Natural killer cell (primary cell): ENCODE results near the gene GRIK5. TPM values are rescaled to one million over a fixed set of nuclear protein-coding genes. Genes with fewer than 3 reads are reported as not detected.

Source experiments
- ATAC-seq, 3 donors: fragments of 150-1000 bp in 2 of 3; fragments of 200-7000 bp in 1 of 3; cut with Tn5 transposase; 1 replicate in 1 of 3; 2 replicates in 2 of 3; pipeline ENCODE4 v1.10.0; 2021; ENCODE audit warnings: mild to moderate bottlenecking in 2 of 3, moderate library complexity in 2 of 3
- DNase-seq, 2 donors: peaks; one replicate each; pipeline versions ENCODE4 v3.0.0 to v3.0.0-alpha.2; 2013 to 2021; ENCODE audit warnings: mixed read lengths in 1 of 2
- H3K27ac ChIP-seq: one replicate; pipeline ENCODE4 v1.5.1; 2013; ENCODE audit warnings: mild to moderate bottlenecking, low read length
- H3K27me3 ChIP-seq: one replicate; pipeline ENCODE4 v1.6.1; 2013; ENCODE audit warnings: low read length; ENCODE audit not compliant: control insufficient read depth, insufficient read depth
- H3K36me3 ChIP-seq: one replicate; pipeline ENCODE4 v1.6.1; 2013; ENCODE audit warnings: low read length; ENCODE audit not compliant: control insufficient read depth, insufficient read depth
- H3K4me1 ChIP-seq: one replicate; pipeline ENCODE4 v1.6.1; 2013; ENCODE audit warnings: low read length; ENCODE audit not compliant: control insufficient read depth, insufficient read depth
- H3K4me3 ChIP-seq: one replicate; pipeline ENCODE4 v1.5.1; 2013; ENCODE audit warnings: low read length
- H3K9me3 ChIP-seq: one replicate; pipeline ENCODE4 v1.6.1; 2013; ENCODE audit warnings: low read length; ENCODE audit not compliant: control insufficient read depth, insufficient read depth
- H3K27ac Mint-ChIP-seq, 2 donors: one replicate each; pipeline ENCODE4 v1.8.0; 2022; ENCODE audit warnings: mild to moderate bottlenecking in 2 of 2, mixed read lengths in 2 of 2, moderate library complexity in 1 of 2
- H3K27me3 Mint-ChIP-seq, 2 donors: one replicate each; pipeline ENCODE4 v1.8.0; 2022; ENCODE audit warnings: low read depth in 2 of 2, mixed read lengths in 2 of 2
- H3K36me3 Mint-ChIP-seq: one replicate; pipeline ENCODE4 v1.8.0; 2022; ENCODE audit warnings: mixed read lengths
- H3K4me1 Mint-ChIP-seq, 2 donors: one replicate each; pipeline ENCODE4 v1.8.0; 2022; ENCODE audit warnings: mixed read lengths in 2 of 2
- H3K4me3 Mint-ChIP-seq: one replicate; pipeline ENCODE4 v1.8.0; 2022; ENCODE audit warnings: mild to moderate bottlenecking, moderate library complexity, mixed read lengths
- H3K9me3 Mint-ChIP-seq, 2 donors: one replicate each; pipeline ENCODE4 v1.8.0; 2022; ENCODE audit warnings: mixed read lengths in 2 of 2
- CTCF ChIP-seq: fragments of 200-600 bp; IDR thresholded peaks from one replicate; pipeline ENCODE4 v1.8.0; 2022; ENCODE audit warnings: antibody characterized with exemption
- whole genome bisulfite sequencing: methylation state at CpG from one replicate; pipeline ENCODE4 v1.1.7; 2013; ENCODE audit warnings: missing lambda C conversion rate; ENCODE audit not compliant: insufficient coverage; 5-methylcytosine and 5-hydroxymethylcytosine counted together
- intact Hi-C: fragments of 100-400 bp; cut with micrococcal nuclease; formaldehyde crosslinking; loops from one replicate; pipeline ENCODE4 v1.14.2; 2022
- total RNA-seq, 4 donors: library from RNA; stranded (reverse); fragments of 120-200 nt in 1 of 4; gene quantifications; one replicate each; pipeline versions ENCODE4 v1.2.3 to v1.2.4, GENCODE V29; 2013 to 2022

The GRIK5 gene
- total RNA-seq, 3 donors from 2014 or later (not counting 1 experiment from before 2014, with no cell fraction given): 0.31 to 2.1 TPM; not detected in 1

- Histone ChIP-seq H3K27ac (no peak overlapping the region), H3K9me3 (no peaks in the 10 kb centered on the region), H3K27me3 (peaks cover 10% of the 10 kb centered on the region), H3K4me1 (peaks cover 8% of the 10 kb centered on the region), H3K36me3 (no peaks in the 10 kb centered on the region), H3K4me3 (no peak overlapping the region)
- ATAC-seq (no peak), DNase-seq (no peak)
- H3K9me3 Mint-ChIP-seq: no peaks in the 10 kb centered on the region
- peaks cover 0 to 16% of the 10 kb centered on the region in 2 donors for H3K27me3 Mint-ChIP-seq
- H3K4me1 Mint-ChIP-seq: no peaks in the 10 kb centered on the region
- intact Hi-C loops: no loop called here
- 88% methylated on average over 6 of the region's 6 CpGs for WGBS
- H3K4me3 Mint-ChIP-seq: no peak overlapping the region
- no peak overlapping the region for H3K27ac Mint-ChIP-seq
- no peaks in the 10 kb centered on the region for H3K36me3 Mint-ChIP-seq
- TF ChIP-seq CTCF: no peak
These were observed 2.6 kb downstream of the GRIK5 start for GRCh38 chr19:42067315-42067888.

GRCh38 chr19:42066075-42066754, 3.8 kb downstream of the GRIK5 start:
- intact Hi-C loops: no loop called here
- Histone ChIP-seq H3K27ac (no peak overlapping the region), H3K9me3 (no peaks in the 10 kb centered on the region), H3K4me3 (no peak overlapping the region), H3K27me3 (peaks cover 10% of the 10 kb centered on the region), H3K36me3 (no peaks in the 10 kb centered on the region), H3K4me1 (peaks cover 8% of the 10 kb centered on the region)
- Mint-ChIP-seq H3K27ac (no peak overlapping the region), H3K9me3 (no peaks in the 10 kb centered on the region), H3K4me1 (no peaks in the 10 kb centered on the region), H3K36me3 (no peaks in the 10 kb centered on the region), H3K27me3 (peaks cover 0 to 10% of the 10 kb centered on the region in 2 donors), H3K4me3 (no peak overlapping the region)
- WGBS: 84% methylated on average over 6 of the region's 9 CpGs
- ATAC-seq (no peak), DNase-seq (no peak)
- TF ChIP-seq CTCF: no peak

DNA sequence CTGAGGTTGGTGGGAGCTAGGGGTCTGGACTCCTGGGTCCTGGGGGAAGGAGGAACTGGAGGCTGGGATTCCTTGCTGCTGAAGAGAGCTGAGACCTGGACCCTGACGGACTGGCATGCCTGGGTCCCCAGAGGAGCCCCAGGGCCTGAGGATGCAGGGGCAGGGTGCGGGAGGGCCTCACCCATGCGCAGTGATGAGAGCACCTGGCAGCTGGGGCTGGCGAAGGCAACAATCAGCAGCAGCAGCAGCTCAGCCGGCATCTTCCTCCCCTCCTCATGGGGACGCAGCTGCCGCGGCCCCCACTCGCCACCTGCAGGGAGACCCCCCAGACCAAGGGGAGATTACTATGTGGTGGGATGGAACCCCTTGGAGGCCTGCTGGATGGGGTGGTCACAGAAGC, 4.5 kb downstream of the GRIK5 start:
- no peak overlapping the region for H3K4me3 ChIP-seq
- no peaks in the 10 kb centered on the region for H3K36me3 ChIP-seq
- Mint-ChIP-seq H3K4me1 (no peaks in the 10 kb centered on the region), H3K36me3 (no peaks in the 10 kb centered on the region), H3K27ac (no peak overlapping the region), H3K27me3 (peaks cover 0 to 6% of the 10 kb centered on the region in 2 donors), H3K9me3 (no peaks in the 10 kb centered on the region), H3K4me3 (no peak overlapping the region)
- TF ChIP-seq CTCF: no peak
- intact Hi-C loops: no loop called here
- H3K9me3 ChIP-seq: no peaks in the 10 kb centered on the region
- DNase-seq (no peak), ATAC-seq (no peak)
- H3K27me3 ChIP-seq: peaks cover 8% of the 10 kb centered on the region
- 95% methylated on average over 8 of the region's 9 CpGs for WGBS
- no peak overlapping the region for H3K27ac ChIP-seq
- H3K4me1 ChIP-seq: peaks cover 8% of the 10 kb centered on the region

DNA sequence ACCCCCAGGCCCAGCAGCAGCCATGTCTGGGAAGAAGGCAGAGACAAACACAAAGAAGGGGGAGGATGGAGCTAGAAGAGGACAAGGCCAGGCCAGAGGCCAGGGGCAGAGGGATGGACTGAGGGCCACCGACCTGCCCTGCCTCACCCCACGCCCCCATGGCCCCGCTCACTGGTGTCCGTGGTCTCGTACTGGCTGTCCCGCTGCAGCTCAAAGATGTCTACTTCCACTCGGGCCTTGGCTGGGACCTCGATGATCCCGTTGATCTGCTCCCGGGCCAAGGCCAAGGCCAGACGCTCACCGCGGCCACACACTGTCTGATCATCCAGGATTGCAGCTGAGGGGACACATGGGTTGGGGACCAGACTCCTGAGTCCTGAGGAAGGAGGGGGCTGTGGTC, 5.0 kb downstream of the GRIK5 start:
- WGBS: 95% methylated on average over 13 of the region's 13 CpGs
- TF ChIP-seq CTCF: no peak

More for the DNA sequence above, 5.0 kb downstream of the GRIK5 start:
- ATAC-seq (no peak), DNase-seq (no peak)
- Mint-ChIP-seq H3K36me3 (no peaks in the 10 kb centered on the region), H3K27ac (no peak overlapping the region), H3K4me3 (no peak overlapping the region), H3K9me3 (no peaks in the 10 kb centered on the region), H3K4me1 (no peaks in the 10 kb centered on the region), H3K27me3 (peaks cover 0 to 2% of the 10 kb centered on the region in 2 donors)
- Histone ChIP-seq H3K4me3 (no peak overlapping the region), H3K9me3 (no peaks in the 10 kb centered on the region), H3K27ac (no peak overlapping the region), H3K27me3 (peaks cover 5% of the 10 kb centered on the region), H3K4me1 (peaks cover 8% of the 10 kb centered on the region), H3K36me3 (no peaks in the 10 kb centered on the region)
- intact Hi-C loops: no loop called here
